H1 (cell line): ENCODE results near the gene WDFY4. TPM values are rescaled to one million over a fixed set of nuclear protein-coding genes. Genes with fewer than 3 reads are reported as not detected.

ENCODE experiments used
- ASH2L ChIP-seq: fragments of 200-600, 300-600 bp; sonication (generic); IDR thresholded peaks from one replicate; pipeline ENCODE4 v1.7.1; 2017; ENCODE audit warnings: low read length
- CBX8 ChIP-seq: fragments of 300-800, 300-1000 bp; sonication (generic); IDR thresholded peaks from 2 replicates; pipeline ENCODE4 v1.7.1; 2016; ENCODE audit warnings: low read depth, low read length, borderline replicate concordance
- CEBPB ChIP-seq: IDR thresholded peaks from 2 replicates; pipeline ENCODE4 v1.6.1; 2012; ENCODE audit warnings: low read depth, low read length
- EZH2 ChIP-seq: fragments of 200-600 bp; sonication (generic); IDR thresholded peaks from 2 replicates; pipeline ENCODE4 v1.7.1; 2012; ENCODE audit warnings: low read depth, mild to moderate bottlenecking, moderate library complexity, low read length, inconsistent platforms; ENCODE audit not compliant: severe bottlenecking
- KDM1A ChIP-seq: fragments of 200-600, 300-600 bp; sonication (generic); IDR thresholded peaks from 2 replicates; pipeline ENCODE4 v1.7.1; 2016; ENCODE audit warnings: mild to moderate bottlenecking, low read length, borderline replicate concordance
- KDM4A ChIP-seq: IDR thresholded peaks from one replicate; pipeline ENCODE4 v1.7.1; 2012; ENCODE audit warnings: low read depth, mild to moderate bottlenecking, moderate library complexity, low read length, inconsistent platforms; ENCODE audit not compliant: severe bottlenecking
- polyA plus RNA-seq, 7 experiments: library from polyadenylated mRNA; depleted of rRNA in 3 of 7; stranded (reverse) in 5 of 7; unstranded in 2 of 7; fragments of >200 nt in 5 of 7; fragments of 200-250 nt in 2 of 7; gene quantifications; 1 replicate in 5 of 7; 2 replicates in 1 of 7; 4 replicates in 1 of 7; pipeline versions ENCODE4 v1.2.1 to v1.2.3, GENCODE V29; 2011 to 2013; ENCODE audit warnings: missing spikeins in 2 of 7, mixed read lengths in 2 of 7
- total RNA-seq: library from RNA; stranded (reverse); fragmentation: NEBNext Ultra II Directional; extraction: Animal tissue kit (Norgen Biotek cat#: 25700); gene quantifications from 2 replicates; pipeline ENCODE4 v1.2.1, GENCODE V29; 2021

WDFY4 gene
- total and polyA plus RNA-seq, 2 of the 8 experiments (the other 6 are each of a cell fraction or from before 2014, with no cell fraction given), result not detected

- TF ChIP-seq EZH2 (no peak), CBX8 (no peak), KDM4A (no peak), KDM1A (no peak), CEBPB (no peak), ASH2L (no peak)
Observed at GRCh38 chr10:48845512-48845911, 160.8 kb downstream of the WDFY4 start (continued).
